ENCODE measurements around the gene MYO15A. TPM values are rescaled to one million over a fixed set of nuclear protein-coding genes. Genes with fewer than 3 reads are reported as not detected.

The MYO15A gene
- total and polyA plus RNA-seq, 2 of the 4 experiments (the other 2 are of a cell fraction) = 0.18 to 1.1 TPM

DNA sequence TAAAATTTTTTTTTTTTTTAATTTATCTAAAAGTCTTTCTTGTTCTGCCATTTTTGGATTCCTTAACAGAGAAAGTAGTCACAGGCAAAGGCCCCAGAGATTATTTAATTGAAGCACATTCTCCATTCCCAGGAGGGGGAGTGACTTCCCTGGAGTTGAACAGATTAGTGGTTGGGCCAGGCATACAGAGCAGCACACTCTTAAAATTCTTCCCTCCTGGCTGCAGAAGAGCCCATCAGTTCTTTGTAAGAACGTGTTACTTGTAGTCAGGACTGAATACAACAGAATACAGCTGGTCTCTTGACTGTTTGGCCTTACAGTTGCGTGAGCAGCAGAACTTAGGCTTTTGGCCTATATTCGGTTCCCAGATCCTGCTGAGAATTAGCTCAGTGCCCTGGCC is 76.8 kb downstream of the MYO15A start:
- Histone ChIP-seq H3K4me1 (ENCODE audit: control insufficient read depth, insufficient read depth, low read length) (peaks cover 27% of the 10 kb centered on the region), H3K14ac (replicated peaks; ENCODE audit: low read depth, low read length) (peak overlapping the region; percentile 69), H4K5ac (ENCODE audit: low read depth, low read length) (no peak overlapping the region), H3K9ac (ENCODE audit: low read depth, low read length) (peak overlapping the region; percentile 92), H3K36me3 (ENCODE audit: control insufficient read depth, insufficient read depth, low read length) (peaks cover 22% of the 10 kb centered on the region), H3K9me1 (ENCODE audit: insufficient read depth, low read length) (peaks cover 36% of the 10 kb centered on the region), H3K27ac (ENCODE audit: insufficient read depth, low read length) (peak overlapping the region; percentile 41), H3K18ac (ENCODE audit: low read depth, low read length) (no peak overlapping the region), H2BK15ac (ENCODE audit: low read depth, low read length) (no peak overlapping the region), H3K4me2 (ENCODE audit: low read depth, low read length) (peak overlapping the region; percentile 89), H2BK20ac (ENCODE audit: low read depth, low read length) (no peak overlapping the region), H3K27me3 (ENCODE audit: control insufficient read depth, insufficient read depth, low read length) (no peaks in the 10 kb centered on the region), H2AK9ac (replicated peaks; ENCODE audit: low read depth, low read length, poor library complexity) (peak overlapping the region; percentile 80), H3K56ac (ENCODE audit: extremely low read depth, insufficient read depth, low read length) (no peak overlapping the region), H3K9me3 (ENCODE audit: control insufficient read depth, insufficient read depth, low read length) (no peaks in the 10 kb centered on the region), H4K8ac (ENCODE audit: low read depth in 2 of 2, low read length in 2 of 2) (no peak overlapping the region), H2AK5ac (ENCODE audit: low read depth, low read length) (no peak overlapping the region), H3K79me1 (ENCODE audit: low read depth in 1 of 2, low read length in 2 of 2) (peaks cover 7 to 63% of the 10 kb centered on the region in 2 experiments; a peak in 3 of 4 replicates), H3K23ac (ENCODE audit: low read depth, low read length) (peak overlapping the region; percentile 96), H3K4me3 (ENCODE audit: insufficient read depth, low read depth, low read length) (peak overlapping the region; percentile 51), H3K4ac (ENCODE audit: low read depth, low read length) (no peak overlapping the region), H2AFZ (replicated peaks; ENCODE audit: low read length, poor library complexity) (no peak overlapping the region), H2BK5ac (ENCODE audit: low read depth, low read length, poor library complexity, severe bottlenecking) (no peak overlapping the region), H4K20me1 (ENCODE audit: insufficient read depth, low read length) (peaks cover 61% of the 10 kb centered on the region), H2BK120ac (ENCODE audit: low read depth, low read length) (no peak overlapping the region), H4K91ac (ENCODE audit: insufficient read depth, low read depth, low read length) (no peak overlapping the region)
- TF ChIP-seq ELK1 (IDR thresholded peaks at IDR 0.05; ENCODE audit: borderline replicate concordance, low read depth, low read length) = no peak
- no peak for TF ChIP-seq SMC3 (IDR thresholded peaks at IDR 0.05; ENCODE audit: low read depth, low read length)
- no peak for TF ChIP-seq CEBPB (IDR thresholded peaks at IDR 0.05; ENCODE audit: low read depth, low read length)
- TF ChIP-seq MAFK (IDR thresholded peaks at IDR 0.05; ENCODE audit: low read depth, low read length) = no peak
- no peak for TF ChIP-seq RAD21 (IDR thresholded peaks at IDR 0.05; ENCODE audit: low read length)
- TF ChIP-seq BHLHE40 (IDR thresholded peaks at IDR 0.05; ENCODE audit: low read depth, low read length) = no peak
- TF ChIP-seq RFX5 (IDR thresholded peaks at IDR 0.05; ENCODE audit: low read depth, low read length) = no peak
- TF ChIP-seq CHD1 (IDR thresholded peaks at IDR 0.05; ENCODE audit: low read depth, low read length) = no peak
- TF ChIP-seq MAZ (IDR thresholded peaks at IDR 0.05; ENCODE audit: borderline replicate concordance, low read depth, low read length) = no peak
- TF ChIP-seq POLR2A (IDR thresholded peaks at IDR 0.05; ENCODE audit: low read depth, low read length) = no peak
- no peak for TF ChIP-seq RCOR1 (IDR thresholded peaks at IDR 0.05; ENCODE audit: insufficient replicate concordance, low read length)
- TF ChIP-seq FOS (IDR thresholded peaks at IDR 0.05; ENCODE audit: low read depth, low read length) = no peak
- TF ChIP-seq, protein P1, sequence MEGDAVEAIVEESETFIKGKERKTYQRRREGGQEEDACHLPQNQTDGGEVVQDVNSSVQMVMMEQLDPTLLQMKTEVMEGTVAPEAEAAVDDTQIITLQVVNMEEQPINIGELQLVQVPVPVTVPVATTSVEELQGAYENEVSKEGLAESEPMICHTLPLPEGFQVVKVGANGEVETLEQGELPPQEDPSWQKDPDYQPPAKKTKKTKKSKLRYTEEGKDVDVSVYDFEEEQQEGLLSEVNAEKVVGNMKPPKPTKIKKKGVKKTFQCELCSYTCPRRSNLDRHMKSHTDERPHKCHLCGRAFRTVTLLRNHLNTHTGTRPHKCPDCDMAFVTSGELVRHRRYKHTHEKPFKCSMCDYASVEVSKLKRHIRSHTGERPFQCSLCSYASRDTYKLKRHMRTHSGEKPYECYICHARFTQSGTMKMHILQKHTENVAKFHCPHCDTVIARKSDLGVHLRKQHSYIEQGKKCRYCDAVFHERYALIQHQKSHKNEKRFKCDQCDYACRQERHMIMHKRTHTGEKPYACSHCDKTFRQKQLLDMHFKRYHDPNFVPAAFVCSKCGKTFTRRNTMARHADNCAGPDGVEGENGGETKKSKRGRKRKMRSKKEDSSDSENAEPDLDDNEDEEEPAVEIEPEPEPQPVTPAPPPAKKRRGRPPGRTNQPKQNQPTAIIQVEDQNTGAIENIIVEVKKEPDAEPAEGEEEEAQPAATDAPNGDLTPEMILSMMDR (conservative IDR thresholded peaks at IDR 0.05; ENCODE audit: low read depth, low read length) = no peak
- no peak for TF ChIP-seq MXI1 (IDR thresholded peaks at IDR 0.05; ENCODE audit: borderline replicate concordance, low read depth, low read length)
- TF ChIP-seq NFE2L2 (IDR thresholded peaks at IDR 0.05; ENCODE audit: low read depth, low read length) = no peak
- no peak for TF ChIP-seq USF2 (IDR thresholded peaks at IDR 0.05; ENCODE audit: low read depth, low read length)
- in situ Hi-C loops (cut with MboI; ENCODE audit: low sequenced_read_pairs) = no loop called here
- dilution Hi-C loops (cut with HindIII; ENCODE audit: low sequenced_read_pairs, unreplicated experiment) = no loop called here
- intact Hi-C loops (cut with micrococcal nuclease) = no loop called here
- BruUV-seq (replicated peaks) = no TSS peak
- ChIA-PET POLR2A (ENCODE audit: unreplicated experiment) (no interaction called here), CTCF (no interaction called here)
- ATAC-seq (ENCODE audit: low read depth) = no peak
- peak; percentile 43 for DNase-seq
- no CpG with 5 or more reads among the region's 3 CpGs for WGBS, 2 experiments (ENCODE audit: extremely low coverage in 2 of 2, insufficient read length in 1 of 2)
